Measurements from ENCODE around the gene GCGR. TPM values are rescaled to one million over a fixed set of nuclear protein-coding genes. Genes with fewer than 3 reads are reported as not detected.

The GCGR gene
- total and polyA plus RNA-seq, 2 experiments from 2014 or later = 0.17 to 0.23 TPM

- TF ChIP-seq, protein P1, sequence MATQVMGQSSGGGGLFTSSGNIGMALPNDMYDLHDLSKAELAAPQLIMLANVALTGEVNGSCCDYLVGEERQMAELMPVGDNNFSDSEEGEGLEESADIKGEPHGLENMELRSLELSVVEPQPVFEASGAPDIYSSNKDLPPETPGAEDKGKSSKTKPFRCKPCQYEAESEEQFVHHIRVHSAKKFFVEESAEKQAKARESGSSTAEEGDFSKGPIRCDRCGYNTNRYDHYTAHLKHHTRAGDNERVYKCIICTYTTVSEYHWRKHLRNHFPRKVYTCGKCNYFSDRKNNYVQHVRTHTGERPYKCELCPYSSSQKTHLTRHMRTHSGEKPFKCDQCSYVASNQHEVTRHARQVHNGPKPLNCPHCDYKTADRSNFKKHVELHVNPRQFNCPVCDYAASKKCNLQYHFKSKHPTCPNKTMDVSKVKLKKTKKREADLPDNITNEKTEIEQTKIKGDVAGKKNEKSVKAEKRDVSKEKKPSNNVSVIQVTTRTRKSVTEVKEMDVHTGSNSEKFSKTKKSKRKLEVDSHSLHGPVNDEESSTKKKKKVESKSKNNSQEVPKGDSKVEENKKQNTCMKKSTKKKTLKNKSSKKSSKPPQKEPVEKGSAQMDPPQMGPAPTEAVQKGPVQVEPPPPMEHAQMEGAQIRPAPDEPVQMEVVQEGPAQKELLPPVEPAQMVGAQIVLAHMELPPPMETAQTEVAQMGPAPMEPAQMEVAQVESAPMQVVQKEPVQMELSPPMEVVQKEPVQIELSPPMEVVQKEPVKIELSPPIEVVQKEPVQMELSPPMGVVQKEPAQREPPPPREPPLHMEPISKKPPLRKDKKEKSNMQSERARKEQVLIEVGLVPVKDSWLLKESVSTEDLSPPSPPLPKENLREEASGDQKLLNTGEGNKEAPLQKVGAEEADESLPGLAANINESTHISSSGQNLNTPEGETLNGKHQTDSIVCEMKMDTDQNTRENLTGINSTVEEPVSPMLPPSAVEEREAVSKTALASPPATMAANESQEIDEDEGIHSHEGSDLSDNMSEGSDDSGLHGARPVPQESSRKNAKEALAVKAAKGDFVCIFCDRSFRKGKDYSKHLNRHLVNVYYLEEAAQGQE (IDR thresholded peaks at IDR 0.05; ENCODE audit: unreplicated experiment) = no peak
- TF ChIP-seq NANOG (IDR thresholded peaks at IDR 0.05; ENCODE audit: borderline replicate concordance) = no peak
- TF ChIP-seq JUNB (IDR thresholded peaks at IDR 0.05; ENCODE audit: unreplicated experiment) = no peak
- TF ChIP-seq ZNF114 (CRISPR knock-in tag; IDR thresholded peaks at IDR 0.05) = no peak
- no peak for TF ChIP-seq ETS1 (IDR thresholded peaks at IDR 0.05)
Observed at GRCh38 chr17:81831563-81831956, 27.6 kb downstream of the GCGR start (continued).

GRCh38 chr17:81831957-81832607 is 28.1 kb downstream of the GCGR start:
- Histone ChIP-seq H3K27ac (ENCODE audit: low read depth) (no peak overlapping the region), H3K27me3 (ENCODE audit: insufficient read depth) (no peaks in the 10 kb centered on the region), H3F3A (replicated peaks; ENCODE audit: low read depth) (peaks cover 21% of the 10 kb centered on the region; the same call in 1 of the 2 replicates), H3K4me1 (ENCODE audit: insufficient read depth) (peaks cover 11% of the 10 kb centered on the region), H3K79me2 (replicated peaks; ENCODE audit: insufficient read depth) (peaks cover 9% of the 10 kb centered on the region), H2AFZ (no peak overlapping the region), H3K4me3 (peak overlapping the region; percentile 84), H3K4me2 (peak overlapping the region; percentile 96), H3K9me2 (ENCODE audit: insufficient read depth) (no peaks in the 10 kb centered on the region), H4K20me1 (replicated peaks; ENCODE audit: insufficient read depth) (no peaks in the 10 kb centered on the region; the same call in 1 of the 2 replicates), H3K36me3 (ENCODE audit: insufficient read depth) (no peaks in the 10 kb centered on the region)
- H3K36me3 Mint-ChIP-seq (ENCODE audit: low read depth) = peaks cover 3% of the 10 kb centered on the region; the same call in 2 of the 3 replicates
- peak overlapping the region; percentile 87 for H3K4me3 Mint-ChIP-seq
- peaks cover 20% of the 10 kb centered on the region for H3K4me1 Mint-ChIP-seq
- peaks cover 9% of the 10 kb centered on the region for H3K27me3 Mint-ChIP-seq (ENCODE audit: insufficient read depth, low read depth, poor library complexity)
- peak; percentile 8 for ATAC-seq
- H3K9me3 Mint-ChIP-seq = no peaks in the 10 kb centered on the region
- DNase-seq (ENCODE audit: low spot score) = no peak
- H3K27ac Mint-ChIP-seq = no peak overlapping the region
- no peak for TF ChIP-seq ZNF462 (CRISPR knock-in tag; IDR thresholded peaks at IDR 0.05)
- no peak for TF ChIP-seq ZNF114 (CRISPR knock-in tag; IDR thresholded peaks at IDR 0.05)
- TF ChIP-seq, protein P1 (IDR thresholded peaks at IDR 0.05; ENCODE audit: unreplicated experiment) = no peak
- TF ChIP-seq ZNF331 (CRISPR knock-in tag; IDR thresholded peaks at IDR 0.05; ENCODE audit: low read depth) = no peak
- TF ChIP-seq POLR2AphosphoS5 (IDR thresholded peaks at IDR 0.05; ENCODE audit: low read depth) = no peak
- no peak for TF ChIP-seq STAT1 (IDR thresholded peaks at IDR 0.05; ENCODE audit: unreplicated experiment)
- TF ChIP-seq NANOG (IDR thresholded peaks at IDR 0.05; ENCODE audit: borderline replicate concordance) = no peak
- TF ChIP-seq CREB1 (CRISPR knock-in tag; IDR thresholded peaks at IDR 0.05; ENCODE audit: low read depth) = no peak

Measured in GM23338 (cell line).